ENCODE data around the gene SIT1.

The SIT1 gene

GRCh38 chr9:35679766-35680330 lies 29.1 kb upstream of the SIT1 start:
- TF ChIP-seq CTCF (IDR thresholded peaks at IDR 0.05; ENCODE audit: insufficient read depth, low read length) (no peak), REST (IDR thresholded peaks at IDR 0.05; ENCODE audit: insufficient replicate concordance, low read depth) (no peak), GABPA (IDR thresholded peaks at IDR 0.05; ENCODE audit: low read depth) (no peak), POLR2AphosphoS5 (IDR thresholded peaks at IDR 0.05; ENCODE audit: low read depth) (no peak), SPI1 (IDR thresholded peaks at IDR 0.05; ENCODE audit: borderline replicate concordance, low read depth) (no peak)
- no peak for DNase-seq (ENCODE audit: low read depth in 1 of 2, low spot score in 1 of 2)
- Histone ChIP-seq H3K27me3 (ENCODE audit: insufficient read depth, poor library complexity, severe bottlenecking) (peaks cover 12% of the 10 kb centered on the region), H3K4me3 (replicated peaks; ENCODE audit: insufficient read depth, low read length) (no peak overlapping the region), H3K27ac (replicated peaks) (no peak overlapping the region)

- DNase-seq (ENCODE audit: low read depth in 1 of 2, low spot score in 1 of 2): no peak
- Histone ChIP-seq H3K4me3 (replicated peaks; ENCODE audit: insufficient read depth, low read length) (no peak overlapping the region), H3K27me3 (ENCODE audit: insufficient read depth, poor library complexity, severe bottlenecking) (peaks cover 18% of the 10 kb centered on the region), H3K27ac (replicated peaks) (no peak overlapping the region)
- TF ChIP-seq SPI1 (IDR thresholded peaks at IDR 0.05; ENCODE audit: borderline replicate concordance, low read depth): no peak
- TF ChIP-seq POLR2AphosphoS5 (IDR thresholded peaks at IDR 0.05; ENCODE audit: low read depth): no peak
- TF ChIP-seq GABPA (IDR thresholded peaks at IDR 0.05; ENCODE audit: low read depth): no peak
- TF ChIP-seq REST (IDR thresholded peaks at IDR 0.05; ENCODE audit: insufficient replicate concordance, low read depth): no peak
- no peak for TF ChIP-seq CTCF (IDR thresholded peaks at IDR 0.05; ENCODE audit: insufficient read depth, low read length)
These were observed 28.4 kb upstream of the SIT1 start for GRCh38 chr9:35679091-35679490.

GRCh38 chr9:35675732-35676392 lies 25.1 kb upstream of the SIT1 start:
- H3K4me3 ChIP-seq (replicated peaks; ENCODE audit: insufficient read depth, low read length): no peak overlapping the region
- H3K27ac ChIP-seq (replicated peaks): no peak overlapping the region
- TF ChIP-seq REST (IDR thresholded peaks at IDR 0.05; ENCODE audit: insufficient replicate concordance, low read depth) (no peak), CTCF (IDR thresholded peaks at IDR 0.05; ENCODE audit: insufficient read depth, low read length) (no peak), POLR2AphosphoS5 (IDR thresholded peaks at IDR 0.05; ENCODE audit: low read depth) (no peak), GABPA (IDR thresholded peaks at IDR 0.05; ENCODE audit: low read depth) (no peak), SPI1 (IDR thresholded peaks at IDR 0.05; ENCODE audit: borderline replicate concordance, low read depth) (no peak)
- DNase-seq (ENCODE audit: low read depth in 1 of 2, low spot score in 1 of 2): no peak
- H3K27me3 ChIP-seq (ENCODE audit: insufficient read depth, poor library complexity, severe bottlenecking): peaks cover 18% of the 10 kb centered on the region
